ENCODE measurements around the gene POC1A.

GRCh38 chr3:52028572-52028971 is 125.7 kb downstream of the POC1A start:
- TF ChIP-seq EP300 (IDR thresholded peaks at IDR 0.05; ENCODE audit: borderline replicate concordance in 1 of 2, low read depth in 2 of 2, low read length in 2 of 2) (no peak), ASH2L (IDR thresholded peaks at IDR 0.05; ENCODE audit: low read length) (no peak), KDM1A (IDR thresholded peaks at IDR 0.05; ENCODE audit: borderline replicate concordance, low read length) (no peak), GTF2F1 (IDR thresholded peaks at IDR 0.05; ENCODE audit: borderline replicate concordance, low read depth, low read length) (no peak), EZH2 (IDR thresholded peaks at IDR 0.05; ENCODE audit: low read depth, low read length, severe bottlenecking) (no peak), CEBPB (IDR thresholded peaks at IDR 0.05; ENCODE audit: low read depth, low read length) (no peak), CHD1 (IDR thresholded peaks at IDR 0.05; ENCODE audit: low read depth, low read length) (no peak), TCF12 (IDR thresholded peaks at IDR 0.05; ENCODE audit: low read depth, low read length) (no peak)

Data from H1 (cell line).